ENCODE measurements around the gene PDCD6IP. TPM values are rescaled to one million over a fixed set of nuclear protein-coding genes. Genes with fewer than 3 reads are reported as not detected.
A peak's percentile ranks its signal among the peaks of the same experiment; 100 is the strongest.

Gene PDCD6IP
- total and polyA plus RNA-seq, 2 of the 13 experiments (the other 11 are each of a cell fraction or from before 2014, with no cell fraction given), result 62.5 to 85.6 TPM

GRCh38 chr3:33798418-33799201 is at the start of gene PDCD6IP (continued):
- no peak for TF ChIP-seq KLF9 (CRISPR knock-in tag; IDR thresholded peaks at IDR 0.05; ENCODE audit: low read depth)
- no peak for TF ChIP-seq SNRNP70 (IDR thresholded peaks at IDR 0.05; ENCODE audit: low read depth, low read length)
- TF ChIP-seq BCL6 (CRISPR knock-in tag; IDR thresholded peaks at IDR 0.05), result no peak; the same call in 1 of the 2 replicates
- peak; percentile 70; the same call in 1 of the 2 replicates for TF ChIP-seq ARHGAP35 (CRISPR knock-in tag; IDR thresholded peaks at IDR 0.05; ENCODE audit: borderline replicate concordance)
- peak; percentile 86 for TF ChIP-seq ZNF543 (CRISPR knock-in tag; IDR thresholded peaks at IDR 0.05)
- no peak; the same call in 1 of the 2 replicates for TF ChIP-seq NFE2L1 (CRISPR knock-in tag; IDR thresholded peaks at IDR 0.05; ENCODE audit: borderline replicate concordance)
- no peak; the same call in 1 of the 2 replicates for TF ChIP-seq ZNF414 (CRISPR knock-in tag; IDR thresholded peaks at IDR 0.05)
- no peak; the same call in 1 of the 2 replicates for TF ChIP-seq ZBED4 (CRISPR knock-in tag; IDR thresholded peaks at IDR 0.05; ENCODE audit: borderline replicate concordance)
- TF ChIP-seq ZNF749 (CRISPR knock-in tag; IDR thresholded peaks at IDR 0.05; ENCODE audit: borderline replicate concordance), result peak; percentile 73; the same call in 1 of the 2 replicates
- TF ChIP-seq NR2F6 (IDR thresholded peaks at IDR 0.05), result no peak
- no peak; the same call in 1 of the 2 replicates for TF ChIP-seq NR2F6 (CRISPR knock-in tag; IDR thresholded peaks at IDR 0.05)
- TF ChIP-seq RCOR2 (CRISPR knock-in tag; IDR thresholded peaks at IDR 0.05), result peak; percentile 65
- peak; percentile 47 for TF ChIP-seq ZNF629 (CRISPR knock-in tag; conservative IDR thresholded peaks at IDR 0.05)
- TF ChIP-seq ZNF484 (CRISPR knock-in tag; IDR thresholded peaks at IDR 0.05; ENCODE audit: borderline replicate concordance, low read depth), result no peak
- peak; percentile 81 for TF ChIP-seq HNRNPLL (IDR thresholded peaks at IDR 0.05; ENCODE audit: low read depth, low read length, poor library complexity, severe bottlenecking)
- peak; percentile 91 for TF ChIP-seq DNMT1 (CRISPR knock-in tag; IDR thresholded peaks at IDR 0.05)
- TF ChIP-seq POGZ (CRISPR knock-in tag; IDR thresholded peaks at IDR 0.05), result peak; percentile 63
- peak; percentile 53; the same call in 1 of the 2 replicates for TF ChIP-seq ZNF782 (CRISPR knock-in tag; IDR thresholded peaks at IDR 0.05; ENCODE audit: borderline replicate concordance)
- peak; percentile 53 for TF ChIP-seq CTCF (CRISPR knock-in tag; IDR thresholded peaks at IDR 0.05)
- TF ChIP-seq SALL1 (CRISPR knock-in tag; IDR thresholded peaks at IDR 0.05), result peak; percentile 91
- TF ChIP-seq, protein P1, sequence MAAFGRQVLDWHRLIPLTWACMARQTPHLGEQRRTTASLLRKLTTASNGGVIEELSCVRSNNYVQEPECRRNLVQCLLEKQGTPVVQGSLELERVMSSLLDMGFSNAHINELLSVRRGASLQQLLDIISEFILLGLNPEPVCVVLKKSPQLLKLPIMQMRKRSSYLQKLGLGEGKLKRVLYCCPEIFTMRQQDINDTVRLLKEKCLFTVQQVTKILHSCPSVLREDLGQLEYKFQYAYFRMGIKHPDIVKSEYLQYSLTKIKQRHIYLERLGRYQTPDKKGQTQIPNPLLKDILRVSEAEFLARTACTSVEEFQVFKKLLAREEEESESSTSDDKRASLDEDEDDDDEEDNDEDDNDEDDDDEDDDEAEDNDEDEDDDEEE (CRISPR knock-in tag; IDR thresholded peaks at IDR 0.05), result peak; percentile 55; the same call in 1 of the 2 replicates
- no peak; the same call in 1 of the 2 replicates for TF ChIP-seq ZNF776 (CRISPR knock-in tag; IDR thresholded peaks at IDR 0.05)
- TF ChIP-seq SP4 (CRISPR knock-in tag; IDR thresholded peaks at IDR 0.05), result peak; percentile 87
